ENCODE measurements around the gene EFS. TPM values are rescaled to one million over a fixed set of nuclear protein-coding genes. Genes with fewer than 3 reads are reported as not detected.

The EFS gene
- total and polyA plus RNA-seq, 2 of the 8 experiments (the other 6 are each of a cell fraction or from before 2014, with no cell fraction given), result 27.8 to 28.6 TPM

- TF ChIP-seq SP2 (IDR thresholded peaks at IDR 0.05; ENCODE audit: low read length) (no peak), CEBPB (IDR thresholded peaks at IDR 0.05; ENCODE audit: low read depth, low read length) (no peak), JUN (IDR thresholded peaks at IDR 0.05; ENCODE audit: low read depth, low read length) (no peak), SUZ12 (IDR thresholded peaks at IDR 0.05; ENCODE audit: low read length) (no peak)
Observed at GRCh38 chr14:23359167-23359626, 5.8 kb downstream of the EFS start (continued).
